CD4-positive, alpha-beta T cell treated with Interleukin-17A for 4 hours (primary cell): ENCODE data around the gene USP48.

ENCODE experiments used
- DNase-seq: peaks from one replicate; pipeline ENCODE4 v3.0.0-alpha.2; 2020; ENCODE audit warnings: mixed read lengths

USP48 gene

DNA sequence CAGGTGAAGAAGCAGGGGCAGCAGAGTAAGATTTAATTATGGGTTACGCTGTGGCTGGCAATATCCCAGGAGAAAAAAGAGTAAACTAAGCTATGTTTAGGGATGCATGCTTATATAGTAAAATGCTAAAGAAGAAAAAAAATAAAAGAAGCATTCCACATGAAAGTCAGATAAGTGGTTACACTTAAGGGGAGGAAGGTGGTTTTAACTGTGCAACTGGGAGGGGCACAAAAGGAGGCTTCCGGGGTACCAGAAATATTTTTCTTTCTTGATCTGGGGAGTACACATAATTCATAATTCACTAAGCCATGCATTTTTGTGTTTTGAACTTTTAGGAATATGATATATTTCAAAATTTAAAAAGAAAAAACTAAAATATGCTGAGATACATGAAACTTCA, 39.5 kb downstream of the USP48 start:
- DNase-seq, result no peak

- no peak for DNase-seq
These were observed 40.4 kb downstream of the USP48 start for GRCh38 chr1:21742578-21742977.

GRCh38 chr1:21741206-21741605, 41.7 kb downstream of the USP48 start:
- no peak for DNase-seq

GRCh38 chr1:21736876-21737275, 46.1 kb downstream of the USP48 start:
- DNase-seq, result no peak

DNA sequence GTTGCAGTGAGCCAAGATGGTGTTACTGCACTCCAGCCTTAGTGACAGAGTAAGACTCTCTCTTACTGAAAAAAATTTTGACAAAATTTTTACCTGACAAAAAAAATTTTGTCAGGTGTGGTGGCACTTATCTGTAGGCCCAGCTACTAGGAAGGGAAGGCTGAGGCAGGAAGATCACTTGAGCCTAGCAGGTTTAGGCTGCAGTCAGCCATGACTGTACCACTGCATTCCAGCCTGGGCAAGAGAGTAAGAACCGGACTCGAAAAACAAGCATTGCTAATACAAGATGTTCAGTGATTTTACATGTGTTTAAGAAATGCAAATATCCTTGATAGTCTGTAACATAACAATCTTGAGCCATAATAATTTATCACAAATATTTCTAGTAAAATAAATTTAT, 46.9 kb downstream of the USP48 start:
- no peak for DNase-seq

DNA sequence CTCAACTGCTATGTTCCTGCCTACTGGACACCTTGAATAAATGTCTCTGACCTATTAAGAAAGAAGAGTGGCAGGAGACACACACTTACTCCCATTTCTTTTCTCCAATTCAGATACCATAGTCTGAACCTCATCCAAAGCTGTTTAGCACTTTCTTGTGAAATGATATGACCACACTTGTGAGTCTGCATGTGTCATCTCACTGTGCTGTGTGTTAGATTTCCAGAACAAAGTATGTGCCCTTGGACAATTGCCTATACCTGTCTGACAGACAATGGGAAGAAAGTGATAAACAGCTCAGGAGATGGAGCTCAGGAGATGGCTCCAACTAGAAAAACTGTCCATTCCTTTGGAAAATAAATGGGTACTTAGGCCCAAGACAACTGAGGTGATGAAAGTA, 48.4 kb downstream of the USP48 start:
- no peak for DNase-seq

DNA sequence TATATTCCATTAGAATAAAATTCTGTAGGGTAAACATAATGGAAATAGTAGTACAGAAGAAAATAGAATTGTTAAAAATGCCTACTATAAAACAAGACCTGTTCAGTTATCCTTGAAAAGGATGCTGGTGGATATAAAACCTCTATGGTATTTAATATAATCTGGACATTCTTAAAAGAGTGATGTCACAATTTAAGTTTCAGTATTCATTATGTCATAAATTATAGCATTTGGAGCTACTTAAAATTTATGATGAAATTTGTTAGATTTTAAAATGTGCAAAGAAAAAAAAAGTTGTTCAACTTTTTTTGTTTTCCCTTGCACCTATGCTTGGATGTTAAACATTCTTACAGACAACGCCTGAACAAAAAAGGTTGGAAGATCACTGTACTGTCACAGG, 50.3 kb downstream of the USP48 start:
- DNase-seq, result no peak

- no peak for DNase-seq
These were observed 57.1 kb downstream of the USP48 start for GRCh38 chr1:21725748-21726392.

DNA sequence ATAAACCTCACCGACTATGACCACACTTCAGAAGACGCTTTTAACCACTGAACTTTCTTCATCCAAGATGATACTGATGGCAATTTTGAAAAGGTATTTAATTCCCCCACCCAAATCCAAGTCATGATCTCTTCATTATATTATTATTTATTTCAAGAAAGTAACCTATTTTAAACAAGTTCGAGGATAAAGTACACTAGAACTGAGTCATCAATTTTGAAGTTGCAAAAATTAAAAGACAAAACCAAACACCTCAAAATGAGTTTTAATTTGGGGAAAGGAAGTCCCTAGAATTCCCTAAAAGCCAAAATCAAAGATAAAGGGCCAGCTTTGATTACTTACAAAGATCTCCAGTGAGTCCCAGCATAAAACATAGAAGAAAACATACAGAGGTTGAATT, 58.4 kb downstream of the USP48 start:
- no peak for DNase-seq

DNA sequence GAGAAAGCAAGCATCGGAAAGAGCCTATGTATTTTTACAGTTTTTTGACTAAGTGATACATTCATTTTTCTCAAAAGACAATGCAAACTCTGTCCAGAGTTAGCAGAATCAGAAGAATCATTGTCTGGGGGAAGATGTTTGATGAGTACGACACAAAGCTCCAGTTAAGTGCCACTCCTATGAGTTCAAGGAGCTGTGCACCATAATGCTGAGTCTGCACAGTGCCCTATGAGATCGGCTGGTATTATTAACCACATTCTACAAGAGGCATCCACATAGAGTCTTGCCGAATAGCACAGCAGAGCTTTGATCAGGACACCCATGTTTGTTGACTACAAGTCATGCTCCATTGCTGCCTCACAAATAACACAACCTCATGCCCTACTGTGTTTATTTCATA, 58.9 kb downstream of the USP48 start:
- DNase-seq, result no peak

DNA sequence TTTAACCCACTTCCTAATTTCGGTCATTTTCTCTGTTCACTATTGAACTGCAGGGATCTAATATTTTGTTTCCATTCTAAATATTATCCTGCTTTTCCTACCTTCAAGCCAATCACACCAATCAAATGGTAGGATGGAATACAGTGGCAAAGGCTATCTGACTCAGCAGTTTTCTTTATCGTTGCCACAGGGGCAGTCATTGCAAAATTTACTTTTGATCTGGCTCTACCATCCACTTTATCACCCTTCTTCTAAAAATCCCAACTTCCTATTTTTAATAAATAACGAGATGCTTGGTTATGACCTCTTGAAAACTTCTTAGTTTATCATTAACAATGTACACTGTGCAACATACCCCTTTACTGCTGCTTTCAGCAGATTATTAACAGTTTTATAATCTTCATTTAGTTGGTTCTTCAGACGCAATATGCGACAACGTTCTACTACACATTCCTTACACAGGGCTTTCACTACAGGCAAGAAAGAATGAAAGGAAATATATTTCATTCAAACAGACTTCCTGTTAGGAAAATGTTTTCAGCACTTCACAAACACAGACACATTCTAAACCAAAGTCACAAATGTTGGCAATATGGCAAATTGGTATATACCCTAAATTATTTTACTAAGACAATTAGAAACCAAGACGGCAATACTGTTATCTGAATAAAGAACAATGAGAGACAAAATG, 61.5 kb downstream of the USP48 start:
- no peak for DNase-seq

- no peak for DNase-seq
These were observed 66.8 kb downstream of the USP48 start for GRCh38 chr1:21716169-21716568.

- no peak for DNase-seq
These were observed 75.1 kb downstream of the USP48 start for GRCh38 chr1:21707891-21708290.

DNA sequence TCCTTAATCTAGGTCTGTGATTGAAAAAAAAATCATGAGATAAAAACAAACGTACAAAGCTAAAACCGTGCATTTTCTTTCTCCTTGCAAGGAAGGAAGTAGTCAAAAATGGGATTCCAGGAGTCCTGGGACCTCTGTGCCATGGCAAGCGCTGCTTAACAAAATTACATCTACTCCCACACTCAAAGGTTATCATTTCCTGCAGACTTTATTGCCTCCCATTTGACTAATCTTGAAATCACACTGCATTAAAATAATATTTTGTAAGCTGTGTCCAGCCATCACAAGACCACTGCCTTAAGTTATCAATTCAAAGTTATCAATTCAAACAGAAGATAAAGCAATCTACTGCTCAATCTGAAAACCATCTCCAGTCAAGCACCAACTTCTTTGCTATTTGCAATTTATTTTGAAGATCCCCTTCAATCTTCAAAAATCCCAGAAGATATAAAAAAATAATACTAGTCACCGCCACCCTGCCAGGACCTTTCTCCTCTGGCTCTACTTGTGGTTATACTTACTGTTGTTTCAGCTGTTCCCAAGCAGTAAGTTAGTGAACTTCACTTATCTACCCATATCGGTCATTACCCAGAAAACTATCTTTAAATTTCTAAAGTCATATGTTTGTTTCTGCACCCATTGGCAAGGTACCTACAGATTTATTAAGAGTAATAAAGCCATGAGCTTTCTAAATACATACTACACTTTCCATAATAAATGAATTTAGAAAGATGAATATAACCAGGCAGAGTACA, 75.7 kb downstream of the USP48 start:
- no peak for DNase-seq

DNA sequence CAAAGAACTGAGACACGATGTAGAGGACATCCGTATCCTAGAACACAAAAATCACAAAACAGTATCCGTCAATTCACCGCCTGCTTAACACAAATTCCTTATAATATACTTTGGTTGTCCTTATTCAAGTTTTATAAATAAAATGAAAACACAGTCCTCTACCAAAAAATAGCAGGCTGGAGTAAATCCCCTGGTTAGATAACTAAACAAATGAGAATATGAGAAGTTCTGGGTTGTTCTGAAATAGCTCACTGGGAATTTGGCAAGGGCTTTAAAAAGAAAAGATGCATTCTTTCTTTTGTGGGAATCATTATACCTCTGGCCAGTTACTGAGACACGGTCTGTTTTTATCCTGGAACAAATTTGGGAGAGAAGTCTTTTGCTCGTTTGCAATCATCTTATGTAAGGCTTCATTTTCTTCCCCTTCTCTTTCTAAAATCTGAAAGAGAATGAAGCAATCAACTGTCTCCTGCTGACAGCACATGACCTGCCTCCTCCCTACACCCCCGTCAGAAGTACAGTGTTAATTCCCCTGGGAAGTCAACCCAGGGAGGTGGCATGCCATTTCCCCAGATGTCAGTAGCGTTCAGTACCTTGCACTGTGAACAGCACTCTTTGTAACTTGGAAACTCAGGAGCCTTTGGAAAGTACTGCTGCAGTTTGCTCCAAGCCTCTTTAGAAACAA, 76.7 kb downstream of the USP48 start:
- no peak for DNase-seq

DNA sequence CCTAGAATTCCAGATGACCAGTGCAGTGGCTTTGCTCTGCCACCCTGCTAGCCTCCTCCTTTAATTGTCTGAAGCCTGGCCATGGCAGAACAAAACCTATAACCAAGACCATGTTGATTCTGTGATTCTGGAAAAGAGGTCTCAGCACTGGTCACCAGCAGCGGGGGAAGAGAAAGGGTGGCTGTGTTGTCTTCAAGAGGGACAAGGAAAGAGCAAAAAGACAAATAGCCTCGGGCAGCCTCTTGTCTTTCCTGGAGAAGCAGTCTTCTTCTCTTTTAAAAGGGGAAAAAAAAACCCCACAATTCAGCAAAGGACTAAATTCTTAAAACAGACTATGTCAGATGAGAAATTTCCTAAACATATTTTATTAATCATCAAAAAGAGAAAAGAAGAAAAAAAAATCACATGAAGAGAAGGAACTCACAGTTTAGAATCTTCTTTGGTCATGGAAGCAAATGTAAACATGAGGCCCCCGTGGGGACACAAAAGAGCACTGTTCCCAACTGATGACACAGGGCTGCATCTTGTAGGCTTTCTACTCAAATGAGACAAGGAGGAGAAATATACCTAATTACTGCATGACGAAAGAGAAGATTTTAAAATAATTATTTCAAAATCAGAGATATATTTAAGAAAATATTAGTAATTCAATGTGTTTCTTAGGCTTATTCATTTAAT, 77.5 kb downstream of the USP48 start:
- no peak for DNase-seq

DNA sequence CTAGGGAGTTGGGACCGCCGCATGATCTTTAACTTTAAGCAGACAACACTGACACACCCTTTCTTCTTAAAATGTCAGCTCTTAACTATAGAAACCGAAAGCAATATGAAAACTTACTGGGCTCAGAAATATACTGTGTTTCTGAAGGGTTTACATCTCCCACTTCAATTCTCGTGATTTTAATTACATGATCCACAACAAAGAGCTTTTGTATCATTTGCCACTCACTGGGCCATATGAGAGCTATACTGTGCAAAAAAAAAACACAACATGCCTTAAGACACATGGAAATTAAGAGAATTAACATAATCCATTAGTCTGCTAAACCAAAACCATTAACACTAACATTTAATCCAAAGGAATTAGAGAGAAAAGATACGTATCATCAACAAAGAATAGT, 78.8 kb downstream of the USP48 start:
- no peak for DNase-seq

DNA sequence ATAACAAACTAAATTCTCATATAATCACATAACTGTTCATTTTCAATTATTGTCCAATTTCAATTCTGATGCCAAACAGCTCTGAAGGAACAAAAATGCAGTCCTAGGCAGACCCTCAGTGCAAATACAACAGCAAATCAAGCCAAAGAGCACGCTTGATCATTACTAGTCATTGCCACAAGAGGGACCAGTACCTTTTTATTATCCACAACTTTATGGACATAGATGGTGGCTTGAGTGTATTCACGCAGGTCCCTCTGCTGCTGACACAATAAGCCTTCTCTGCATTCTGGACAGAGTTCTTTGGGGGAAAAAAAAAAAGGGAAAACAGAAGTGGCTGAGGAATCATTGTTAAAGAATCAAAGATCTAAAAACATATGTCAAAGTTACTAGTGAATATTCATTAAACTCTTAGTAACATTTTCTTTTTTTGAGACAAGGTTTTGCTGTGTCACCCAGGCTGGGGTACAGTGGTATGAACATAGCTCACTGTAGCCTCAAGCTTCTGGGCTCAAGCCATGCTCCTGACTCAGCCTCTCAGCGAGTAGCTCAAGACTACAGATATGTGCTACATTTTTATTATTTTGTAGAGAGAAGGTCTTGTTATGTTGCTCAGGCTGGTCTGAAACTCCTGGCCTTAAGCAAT, 79.5 kb downstream of the USP48 start:
- DNase-seq, result no peak

DNA sequence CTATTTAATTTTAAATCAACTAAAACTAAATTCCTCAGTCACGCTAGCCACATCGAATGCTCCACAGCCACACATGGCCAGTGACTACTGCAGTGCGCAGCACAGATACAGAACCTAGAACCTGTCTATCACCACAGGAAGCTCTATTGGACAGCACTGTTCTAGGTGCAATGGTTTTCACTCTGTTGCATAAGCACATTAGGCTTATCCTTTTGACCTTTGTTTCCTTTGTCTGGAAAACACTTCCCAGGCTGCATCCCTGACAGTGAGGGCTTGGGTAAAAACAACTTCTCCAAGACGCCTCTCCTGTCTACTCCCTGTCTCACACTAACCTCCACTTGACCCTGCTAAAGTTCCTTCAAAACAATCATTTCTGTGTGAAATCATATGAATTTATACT, 80.2 kb downstream of the USP48 start:
- no peak for DNase-seq

DNA sequence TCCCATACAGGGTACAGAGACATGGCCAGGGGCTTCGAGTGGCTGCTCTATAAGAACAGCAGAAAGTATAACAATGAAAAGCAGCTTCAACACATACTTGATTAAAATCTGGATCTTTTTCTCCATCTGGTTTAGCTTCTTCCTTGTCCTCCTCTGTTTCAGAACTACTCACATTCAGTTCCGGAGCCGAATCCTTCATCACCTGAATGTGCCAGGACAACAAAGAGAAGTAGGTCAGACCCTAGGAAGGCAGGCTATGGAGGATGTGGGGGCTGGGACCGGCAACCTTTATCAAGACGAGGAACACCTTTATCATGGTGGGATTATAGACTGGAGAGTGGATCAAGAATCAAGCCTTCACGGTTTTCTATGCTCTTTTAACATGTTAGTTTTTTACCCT, 81.5 kb downstream of the USP48 start:
- no peak for DNase-seq

DNA sequence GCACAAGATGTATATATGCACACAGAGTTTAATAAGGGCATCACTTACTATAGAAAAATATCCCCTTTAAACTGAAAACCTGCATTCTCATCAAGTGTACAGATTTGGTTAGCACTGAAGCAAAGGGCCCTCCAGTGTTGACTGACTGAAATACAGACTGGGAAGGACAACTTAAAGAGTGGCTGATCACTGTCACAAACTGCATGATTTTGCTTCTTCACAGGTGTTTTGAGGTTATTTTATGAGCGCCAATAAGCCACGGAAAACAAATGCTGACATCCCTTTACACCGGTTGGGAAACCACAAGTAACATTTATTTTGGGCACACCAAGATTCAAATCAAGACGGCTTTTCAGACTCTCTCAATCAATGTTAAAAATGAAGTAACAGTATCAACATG, 82.9 kb downstream of the USP48 start:
- DNase-seq, result no peak

DNA sequence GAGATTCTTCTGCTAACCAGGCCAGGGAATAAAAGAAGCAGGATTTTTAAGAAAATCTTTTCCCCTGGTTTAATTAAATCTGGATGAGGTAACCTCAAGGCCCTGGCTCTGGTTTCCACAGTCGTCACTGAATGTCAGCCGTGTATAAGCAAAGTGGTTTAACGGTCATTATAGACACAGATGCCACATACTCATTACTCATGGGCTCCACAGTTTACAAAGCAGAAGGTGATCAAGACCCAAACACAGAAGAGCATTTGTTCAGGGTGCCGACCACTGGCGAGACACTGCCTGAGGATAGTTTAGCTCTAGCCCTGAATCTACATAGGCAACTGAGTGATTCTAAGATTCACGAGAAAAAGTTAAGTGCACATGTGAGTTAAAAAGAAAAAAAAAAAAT, 86.0 kb downstream of the USP48 start:
- DNase-seq, result no peak

DNA sequence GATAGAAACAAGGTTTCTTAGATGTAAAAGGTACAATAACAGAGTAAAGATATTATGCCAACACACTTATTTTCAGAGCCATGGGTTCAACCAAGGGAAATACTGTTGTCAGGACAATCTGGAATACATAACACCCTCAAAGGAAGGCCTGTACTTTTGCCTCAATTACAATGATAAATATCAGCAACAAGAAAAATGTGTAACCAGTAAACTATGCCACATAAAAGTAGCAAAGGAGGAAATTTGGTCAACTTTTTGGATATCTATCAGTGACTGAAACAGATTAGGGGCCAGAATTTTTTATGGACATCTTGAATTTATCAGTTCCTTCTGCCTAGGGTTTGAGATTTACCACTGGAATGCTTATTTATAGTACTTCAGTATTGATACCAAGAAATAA, 89.2 kb downstream of the USP48 start:
- no peak for DNase-seq
